Measurements from ENCODE around the gene SRSF9.

GRCh38 chr12:120455302-120455701, 14.2 kb downstream of the SRSF9 start:
- TF ChIP-seq CTCF (IDR thresholded peaks at IDR 0.05) = no peak
- TF ChIP-seq EZH2 (IDR thresholded peaks at IDR 0.05; ENCODE audit: borderline replicate concordance, insufficient read depth, low read depth, low read length, poor library complexity, severe bottlenecking) = no peak
